GM19468 (cell line): ENCODE measurements around the gene ATP5MC3.
A peak's percentile ranks its signal among the peaks of the same experiment; 100 is the strongest.
"Not testable (repeated sequence)": the region's sequence is repeated elsewhere in the genome, so short reads cannot be mapped to it uniquely, and the experiment has no call there.

Source experiments
- ATAC-seq: cut with Tn5 transposase; IDR thresholded peaks from one replicate; pipeline ENCODE4 v1.9.1; 2021; ENCODE audit warnings: mild to moderate bottlenecking, moderate library complexity, moderate number of reproducible peaks; ENCODE audit not compliant: unreplicated experiment; ENCODE audit errors: extremely low read depth

ATP5MC3 gene

GRCh38 chr2:175181104-175181876, at the start of gene ATP5MC3:
ATP5MC3 (minus strand) TSS chr2:175181710; CDS start chr2:175181393, 317 bp downstream.
- ATAC-seq, result peak; percentile 69

DNA sequence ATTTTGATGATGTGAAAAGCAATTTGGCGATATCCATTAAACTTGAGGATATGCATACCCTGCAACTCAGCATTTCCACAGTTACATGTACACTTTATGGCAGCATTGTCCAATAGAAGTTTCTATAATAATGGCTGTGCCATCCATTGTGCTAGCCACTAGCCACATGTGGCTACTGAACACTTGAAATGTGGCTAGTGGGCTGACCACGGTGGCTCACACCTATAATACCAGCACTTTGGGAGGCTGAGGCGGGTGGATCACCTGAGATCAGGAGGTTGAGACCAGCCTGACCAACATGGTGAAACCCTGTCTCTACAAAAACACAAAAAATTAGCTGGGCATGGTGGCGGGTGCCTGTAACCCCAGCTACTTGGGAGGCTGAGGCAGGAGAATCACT, 47.1 kb upstream of the ATP5MC3 start:
- ATAC-seq, result not testable (repeated sequence)

DNA sequence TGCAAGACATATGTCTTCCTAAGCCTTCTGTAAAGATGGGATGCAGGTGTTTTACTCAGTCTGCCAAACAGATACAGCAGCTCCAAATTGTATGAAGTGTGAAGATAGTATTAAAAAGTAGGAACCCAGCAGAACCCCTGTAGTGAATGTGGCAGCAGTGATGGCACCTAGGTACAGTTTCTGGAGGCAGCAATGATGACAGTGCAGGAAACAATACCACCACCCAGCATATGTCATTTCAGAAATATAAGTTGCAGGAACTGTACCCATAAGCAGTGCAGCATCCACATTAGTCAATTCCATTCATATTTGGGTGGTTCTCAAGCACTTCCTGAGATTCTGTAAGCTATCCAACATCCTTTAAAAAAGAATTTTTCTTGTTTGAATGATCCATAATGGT, 46.7 kb upstream of the ATP5MC3 start:
- no peak for ATAC-seq

DNA sequence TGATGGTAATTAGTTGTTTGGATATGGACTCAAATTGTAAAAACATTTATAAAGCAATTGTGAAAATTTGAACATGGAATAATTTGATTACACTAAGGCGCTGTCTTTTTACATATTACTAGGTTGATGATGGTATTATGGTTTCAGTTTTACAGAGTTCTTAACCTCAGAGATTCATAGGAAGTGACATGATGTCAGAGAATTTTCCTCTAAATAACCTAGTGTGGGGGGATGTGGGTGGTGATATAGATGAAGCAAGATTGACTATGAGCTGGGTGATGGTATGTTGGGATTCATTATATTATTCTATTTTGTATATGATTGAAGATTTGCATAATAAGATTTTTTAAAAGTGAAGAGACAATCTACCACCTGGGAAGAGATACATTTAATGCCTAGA, 45.9 kb upstream of the ATP5MC3 start:
- ATAC-seq, result no peak

DNA sequence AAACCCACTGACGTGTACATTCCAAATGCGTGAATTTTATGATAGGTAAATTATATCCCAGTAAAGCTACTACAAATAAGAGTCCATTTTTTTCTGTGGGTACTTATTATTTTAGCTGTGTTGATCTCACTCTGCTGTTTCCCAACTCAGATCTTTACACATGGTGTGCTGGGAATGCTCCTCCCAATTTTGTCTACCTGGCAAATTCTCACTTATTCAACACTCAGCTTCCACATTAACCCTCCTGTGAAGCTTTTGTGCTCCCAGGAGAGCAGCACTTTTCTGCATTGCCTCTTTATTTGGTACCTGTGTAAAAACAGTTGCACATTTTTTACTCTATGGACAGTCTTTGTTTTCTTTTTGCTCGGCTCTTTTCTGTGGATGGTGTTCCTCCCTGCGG, 38.6 kb upstream of the ATP5MC3 start:
- no peak for ATAC-seq

DNA sequence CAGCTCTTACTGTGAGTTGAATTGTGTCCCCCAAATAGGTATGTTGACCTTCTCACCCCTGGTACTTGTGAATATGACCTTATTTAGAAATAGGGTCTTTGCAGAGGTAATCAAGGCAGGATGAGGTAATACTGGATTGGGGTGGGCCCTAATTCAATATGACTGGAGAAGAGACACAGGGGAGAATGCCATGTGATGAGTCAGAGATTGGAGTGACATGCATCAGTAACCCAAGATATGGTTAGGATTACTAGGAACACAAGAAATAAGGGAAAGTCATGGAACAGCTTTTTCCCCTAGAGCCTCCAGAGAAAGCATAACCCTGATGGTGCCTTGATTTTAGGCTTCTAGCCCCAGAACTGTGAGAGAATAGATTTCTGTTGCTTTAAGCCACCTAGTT, 37.0 kb upstream of the ATP5MC3 start:
- no peak for ATAC-seq

DNA sequence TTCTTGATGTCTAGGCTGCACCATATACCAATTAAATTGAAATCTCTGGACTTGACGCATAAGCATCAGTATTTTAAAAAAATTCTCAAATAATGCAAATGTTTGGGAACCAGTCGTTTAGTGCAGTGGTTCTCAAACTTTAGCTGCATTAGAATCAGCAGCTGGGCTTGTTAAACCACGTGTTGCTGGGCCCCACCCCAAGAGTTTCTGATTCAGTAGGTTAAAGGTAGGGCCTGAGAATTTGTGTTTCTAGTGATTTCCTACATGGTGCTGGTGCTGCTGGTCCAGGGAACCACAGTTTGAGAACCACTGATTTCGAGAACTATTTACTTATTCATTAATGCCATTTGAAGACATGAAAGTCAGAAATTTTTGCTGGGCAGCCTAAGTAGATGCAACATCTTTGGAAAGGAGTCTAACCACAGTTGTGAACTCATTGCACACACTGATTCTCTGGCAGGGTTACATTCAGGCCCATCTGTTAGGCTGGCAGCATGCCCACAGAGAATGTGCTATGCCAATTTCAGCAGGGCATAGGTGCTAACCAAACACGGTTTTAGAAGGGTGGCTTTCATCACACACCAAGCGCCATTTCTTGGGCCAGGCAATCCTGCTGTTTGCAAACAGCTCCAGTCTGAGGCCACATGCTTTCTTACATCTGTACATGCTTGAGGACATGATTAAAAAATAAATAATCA, 26.4 kb upstream of the ATP5MC3 start:
- ATAC-seq, result no peak

GRCh38 chr2:175206866-175207265, 25.4 kb upstream of the ATP5MC3 start:
- ATAC-seq, result no peak

GRCh38 chr2:175205523-175205922, 24.0 kb upstream of the ATP5MC3 start:
- ATAC-seq, result no peak

DNA sequence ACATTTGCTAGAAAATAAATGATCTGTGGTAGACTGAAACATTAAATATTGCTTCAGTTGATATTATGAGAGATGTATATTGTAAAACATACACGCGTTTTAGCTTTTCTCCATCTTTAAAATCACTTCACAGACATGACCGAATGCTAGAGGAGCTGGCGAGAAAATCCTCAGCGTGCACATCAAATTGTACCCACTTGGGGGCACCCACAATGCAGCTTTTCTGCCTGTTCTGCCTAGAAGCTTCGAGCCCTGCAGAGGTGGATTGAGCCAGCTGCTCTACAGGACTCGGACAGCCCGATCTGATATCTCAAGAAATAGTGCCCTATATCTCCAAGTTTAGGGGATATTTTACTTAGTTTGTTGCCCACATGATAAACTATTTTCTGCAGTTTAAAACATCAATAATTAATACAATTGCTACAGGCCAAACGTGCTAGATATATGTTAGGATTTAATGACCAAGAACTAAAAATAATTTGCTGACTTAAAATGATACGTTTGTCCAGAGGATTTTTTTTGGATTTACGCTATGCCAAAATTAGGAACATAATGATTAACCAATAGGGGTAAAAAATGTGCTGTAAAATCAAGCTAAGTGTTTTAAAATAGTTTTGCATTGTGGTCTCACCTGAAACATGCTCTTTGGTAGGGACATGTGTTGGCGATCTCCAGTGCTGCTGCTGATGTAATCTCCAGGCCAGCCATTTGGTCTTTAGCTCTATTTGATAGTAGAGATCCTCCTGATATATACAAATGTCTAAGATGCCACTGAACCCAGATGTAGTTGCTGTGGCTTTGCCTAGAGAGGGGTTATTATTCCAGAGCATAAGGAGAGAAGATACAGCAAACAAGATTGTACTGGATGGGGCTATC, 22.3 kb upstream of the ATP5MC3 start:
- ATAC-seq, result peak; percentile 63

DNA sequence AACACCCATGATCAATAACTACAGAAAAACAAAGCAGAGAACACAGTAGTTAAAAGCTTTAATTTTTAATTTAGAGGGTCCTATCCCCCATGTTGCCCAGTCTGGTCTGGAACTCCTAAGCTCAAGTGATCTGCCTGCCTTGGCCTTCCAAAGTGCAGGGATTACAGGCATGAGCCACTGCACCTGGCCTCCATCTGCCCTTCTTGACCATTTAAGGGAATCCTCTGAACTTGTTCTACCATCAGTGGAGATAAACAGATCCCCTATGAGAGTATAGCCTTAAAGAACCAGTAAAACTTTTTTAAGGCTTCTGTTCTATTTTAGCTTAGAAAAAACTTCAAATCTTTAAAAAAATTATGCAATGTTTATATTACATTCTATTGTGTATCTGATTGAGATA, 13.5 kb upstream of the ATP5MC3 start:
- no peak for ATAC-seq

- ATAC-seq, result no peak
Observed at GRCh38 chr2:175188761-175189160, 7.3 kb upstream of the ATP5MC3 start.

DNA sequence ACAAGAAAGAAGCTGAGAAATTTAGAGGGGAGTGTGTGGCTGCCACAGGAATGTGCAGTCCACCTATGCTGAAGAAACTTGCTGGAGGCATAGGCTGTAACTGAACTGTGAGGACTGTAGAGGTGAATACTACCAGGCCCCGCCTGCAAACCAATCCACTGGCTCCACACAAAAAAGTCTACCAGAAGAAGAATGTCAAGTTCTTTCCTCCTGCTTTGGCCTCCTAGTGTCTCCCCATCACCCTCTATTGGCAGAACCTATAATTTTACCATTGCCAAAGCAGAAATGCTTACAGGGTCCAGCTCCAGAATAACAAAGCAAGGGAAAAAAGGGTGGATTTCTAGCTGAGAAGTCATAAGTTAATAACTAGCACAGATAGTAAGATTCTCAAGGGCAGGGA, 5.9 kb upstream of the ATP5MC3 start:
- peak; percentile 52 for ATAC-seq

- ATAC-seq, result no peak
Observed at GRCh38 chr2:175183674-175184073, 2.2 kb upstream of the ATP5MC3 start.

- no peak for ATAC-seq
Observed at GRCh38 chr2:175181877-175182308, 383 bp upstream of the ATP5MC3 start.

DNA sequence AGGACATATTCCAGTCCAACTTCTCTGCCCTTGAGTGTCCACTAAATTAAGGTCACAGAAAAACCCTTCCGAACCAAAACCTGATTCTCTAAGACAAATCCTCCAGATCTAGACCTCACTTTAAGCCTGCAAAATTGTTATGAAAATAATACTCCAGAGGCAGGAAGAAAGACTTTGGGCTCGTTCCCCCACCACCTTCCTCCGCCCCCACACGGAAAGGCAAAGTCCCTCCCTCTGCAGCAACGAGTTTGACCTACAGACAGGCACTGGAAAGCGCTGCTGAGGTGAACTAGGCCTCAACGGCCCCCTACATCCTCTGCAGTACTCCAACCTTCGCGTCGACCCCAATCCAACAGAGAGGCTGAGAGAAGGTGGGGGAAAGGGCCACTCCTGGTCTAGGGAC, 808 bp downstream of the ATP5MC3 start:
- ATAC-seq, result peak; percentile 35

DNA sequence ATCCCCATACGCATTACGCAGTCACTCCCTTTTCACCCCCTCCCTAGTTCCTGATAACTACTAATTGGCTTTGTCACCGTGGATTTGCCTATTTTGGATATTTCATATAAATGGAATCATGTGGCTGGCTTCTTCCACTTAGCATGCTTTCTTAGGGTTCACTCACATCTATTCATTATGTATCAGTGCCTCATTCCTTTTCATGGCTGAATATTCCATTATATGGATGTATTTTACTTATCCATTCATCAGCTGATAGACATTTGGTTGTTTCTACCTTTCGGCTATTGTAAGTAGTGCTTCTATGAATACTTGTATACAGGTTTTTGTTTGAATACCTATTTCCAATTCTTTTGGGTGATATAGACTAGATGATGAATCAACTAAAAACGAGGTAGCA, 4.9 kb downstream of the ATP5MC3 start:
- no peak for ATAC-seq

DNA sequence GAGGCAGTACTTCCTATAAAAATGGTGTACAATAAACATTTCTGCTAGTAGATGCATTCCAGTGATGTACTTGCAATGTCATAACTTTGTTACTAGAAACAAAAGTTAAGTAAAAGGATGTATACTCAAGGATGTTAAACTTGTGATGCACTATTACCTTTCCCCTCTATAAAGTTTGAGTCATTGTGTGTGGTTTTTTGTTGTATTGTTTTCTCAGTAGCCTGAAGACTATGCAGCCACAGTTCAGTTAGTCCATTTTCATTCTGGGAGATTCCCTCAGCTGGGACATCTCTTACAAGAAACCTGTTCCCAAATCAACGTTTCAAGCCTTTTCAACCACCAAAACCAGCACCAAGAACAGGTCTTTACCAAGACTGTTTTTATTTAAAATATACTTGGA, 5.6 kb downstream of the ATP5MC3 start:
- ATAC-seq, result no peak

- ATAC-seq, result no peak
Observed at GRCh38 chr2:175175320-175175719, 6.2 kb downstream of the ATP5MC3 start.

DNA sequence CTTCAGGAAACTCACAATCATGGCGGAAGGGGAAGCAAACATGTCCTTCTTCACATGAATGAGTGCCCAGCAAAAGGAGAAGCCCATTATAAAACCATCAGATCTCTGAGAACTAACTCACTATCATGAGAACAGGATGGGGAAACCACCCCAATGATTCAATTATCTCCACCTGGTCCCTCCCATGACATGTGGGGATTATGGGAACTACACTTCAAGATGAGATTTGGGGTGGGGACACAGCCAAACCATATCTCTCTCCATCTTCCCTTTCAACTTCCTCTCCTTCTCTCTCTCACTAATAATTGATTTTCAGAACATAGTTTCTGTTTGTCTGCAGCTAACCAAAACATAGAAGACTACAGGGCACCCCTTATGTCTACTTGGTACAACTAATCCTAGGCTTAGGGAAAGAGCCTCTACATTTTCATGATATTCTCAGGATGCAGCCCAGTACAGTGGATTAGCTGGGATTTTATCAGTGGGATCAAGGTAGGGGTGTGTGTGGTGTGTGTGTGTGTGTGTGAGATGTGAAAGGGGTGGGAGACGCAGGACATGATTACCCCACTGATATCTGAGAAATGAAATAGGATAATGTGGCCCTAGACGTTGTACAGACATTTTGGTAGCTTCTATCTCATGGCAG, 10.7 kb downstream of the ATP5MC3 start:
- no peak for ATAC-seq
